Stromal cell of bone marrow (primary cell): ENCODE results near the gene SLC7A9.
"Not testable (repeated sequence)": the region's sequence is repeated elsewhere in the genome, so short reads cannot be mapped to it uniquely, and the experiment has no call there.

Source experiments
- DNase-seq: peaks from one replicate; pipeline ENCODE4 v3.0.0-alpha.2; 2012; ENCODE audit warnings: low read depth

SLC7A9 gene

DNA sequence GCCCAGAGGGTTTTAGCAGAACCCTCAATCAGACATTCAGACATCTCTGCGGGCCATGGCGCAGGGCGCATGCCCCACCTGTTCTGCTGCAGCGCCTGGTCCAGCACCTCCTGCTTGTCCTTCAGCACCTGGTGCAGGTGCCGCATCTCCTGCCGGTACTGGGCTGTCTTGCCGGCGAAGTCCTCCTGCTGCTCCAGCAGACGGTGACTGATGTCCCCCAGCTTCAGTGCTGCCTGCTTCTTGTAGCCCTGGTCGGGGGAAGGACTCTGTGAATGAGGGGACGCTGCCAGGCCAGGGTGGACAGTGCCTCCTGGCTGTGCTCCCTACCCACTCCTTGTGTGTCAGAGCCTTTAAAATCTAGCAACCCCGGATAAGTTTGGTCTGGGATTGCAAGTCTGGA is 12.2 kb upstream of the SLC7A9 start:
- no peak for DNase-seq

DNA sequence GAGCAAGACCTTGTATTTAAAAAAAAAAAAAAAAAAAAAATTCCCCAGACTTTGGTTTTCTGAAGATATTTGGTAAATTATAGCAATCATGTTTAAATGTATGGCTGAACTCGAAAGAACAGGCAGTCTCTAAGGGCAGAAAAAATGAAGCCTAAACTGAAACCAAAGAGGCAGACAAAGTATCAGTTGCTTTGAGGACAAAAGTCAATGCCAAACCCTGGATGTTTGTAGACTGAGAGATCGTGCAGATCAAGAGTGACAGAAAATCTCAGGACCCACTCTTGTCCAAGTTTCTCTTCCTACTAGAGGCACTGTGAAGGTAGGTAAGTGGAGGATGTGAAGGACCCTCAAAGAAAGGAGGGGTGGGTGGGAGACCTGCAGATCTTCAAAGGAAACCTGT is 11.1 kb upstream of the SLC7A9 start:
- DNase-seq = no peak

DNA sequence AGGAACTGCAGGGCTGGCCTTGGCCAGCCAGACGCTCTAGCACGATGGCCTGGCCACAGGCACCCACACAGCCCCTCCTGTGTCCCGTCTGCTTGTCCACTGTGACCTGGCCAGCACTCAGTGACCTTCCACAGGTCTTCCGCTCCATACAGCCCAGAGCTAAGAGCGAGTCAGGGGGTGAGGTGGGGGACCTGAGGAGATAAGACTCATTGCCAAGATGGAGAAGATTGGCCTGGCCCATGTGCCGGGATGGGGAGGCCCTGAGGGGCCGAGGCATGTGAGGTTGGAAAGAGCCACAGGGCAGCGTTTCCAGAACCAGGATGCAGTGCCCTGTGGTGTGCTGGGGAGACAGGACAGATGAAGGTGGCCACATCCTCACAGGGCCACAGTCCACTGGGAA is 10.2 kb upstream of the SLC7A9 start:
- DNase-seq = no peak

DNA sequence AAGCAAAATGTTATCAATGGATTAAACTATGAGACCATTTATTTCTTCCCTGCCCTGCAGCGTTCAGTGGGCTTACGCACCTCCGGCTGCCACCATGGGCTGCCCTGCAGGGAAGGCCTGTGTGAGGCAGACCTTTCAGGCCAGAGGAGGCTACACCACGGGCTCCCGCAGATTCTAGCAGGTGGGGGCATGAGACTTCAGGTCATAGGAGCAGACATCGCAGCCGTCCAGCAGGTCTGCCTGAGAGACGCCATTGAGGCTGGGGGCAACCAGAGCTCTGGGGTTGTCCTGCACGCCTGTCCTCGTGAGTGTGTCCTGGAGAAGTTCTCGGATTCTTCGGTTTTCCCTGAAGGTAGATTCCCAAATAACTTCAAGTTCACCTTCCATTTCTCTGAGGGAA is 9.4 kb upstream of the SLC7A9 start:
- no peak for DNase-seq

DNA sequence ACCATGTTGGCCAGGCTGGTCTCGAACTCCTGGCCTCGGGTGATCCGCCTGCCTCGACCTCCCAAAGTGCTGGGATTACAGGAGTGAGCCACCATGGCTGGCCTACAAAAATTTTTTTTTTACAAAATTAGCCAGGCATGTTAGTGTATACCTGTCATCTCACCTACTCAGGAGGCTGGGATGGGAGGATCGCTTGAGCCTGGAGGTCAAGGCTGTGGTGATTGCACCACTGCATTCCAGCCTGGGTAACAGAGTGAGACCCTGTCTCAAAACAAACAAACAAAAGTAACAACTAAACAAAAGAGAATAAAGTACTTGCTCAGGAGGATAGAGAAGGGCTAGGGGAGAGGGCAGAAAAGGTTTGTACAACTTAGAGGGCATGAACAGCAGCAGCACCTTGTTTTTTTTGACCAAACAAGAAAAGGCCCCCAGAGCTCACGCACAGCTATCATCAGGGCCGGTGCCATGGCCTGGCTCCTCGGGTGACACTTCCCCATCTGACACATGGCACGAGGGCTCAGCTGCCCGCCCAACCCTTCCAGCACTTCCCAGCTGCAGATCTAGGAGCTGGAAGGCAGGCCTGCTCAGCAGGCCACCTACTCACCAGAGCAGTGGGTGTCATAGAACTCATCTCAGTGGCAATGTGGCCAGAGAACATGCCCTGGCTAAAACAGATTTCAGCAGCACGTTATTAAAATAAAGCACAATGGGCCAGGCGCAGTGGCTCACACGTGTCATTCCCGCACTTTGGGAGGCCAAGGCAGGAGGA is 8.6 kb upstream of the SLC7A9 start:
- no peak for DNase-seq

DNA sequence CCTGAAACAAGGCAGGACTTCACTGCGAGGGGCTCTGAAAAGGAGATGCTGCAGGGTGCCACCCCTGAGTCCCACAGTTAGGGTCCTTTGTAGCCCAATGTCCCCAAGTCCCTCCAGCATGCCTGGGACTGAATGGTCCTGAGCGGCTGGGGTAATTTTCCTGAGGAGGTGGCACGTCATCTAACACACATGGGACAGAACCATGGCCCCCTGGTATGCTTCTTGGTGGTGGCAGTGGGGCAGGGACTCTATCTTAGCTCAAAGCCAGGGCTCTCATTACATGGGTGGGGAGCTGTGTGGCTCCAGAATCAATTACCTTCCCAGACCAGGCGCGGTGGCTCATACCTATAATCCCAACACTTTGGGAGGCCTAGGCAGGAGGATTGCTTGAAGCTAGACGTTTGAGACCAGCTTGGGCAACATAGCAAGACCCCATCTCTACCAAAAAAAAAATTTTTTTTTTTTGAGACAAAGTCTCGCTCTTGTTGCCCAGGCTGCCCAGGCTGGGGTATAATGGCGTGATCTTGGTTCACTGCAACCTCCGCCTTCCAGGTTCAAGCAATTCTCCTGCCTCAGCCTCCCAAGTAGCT is 7.9 kb upstream of the SLC7A9 start:
- DNase-seq = no peak

DNA sequence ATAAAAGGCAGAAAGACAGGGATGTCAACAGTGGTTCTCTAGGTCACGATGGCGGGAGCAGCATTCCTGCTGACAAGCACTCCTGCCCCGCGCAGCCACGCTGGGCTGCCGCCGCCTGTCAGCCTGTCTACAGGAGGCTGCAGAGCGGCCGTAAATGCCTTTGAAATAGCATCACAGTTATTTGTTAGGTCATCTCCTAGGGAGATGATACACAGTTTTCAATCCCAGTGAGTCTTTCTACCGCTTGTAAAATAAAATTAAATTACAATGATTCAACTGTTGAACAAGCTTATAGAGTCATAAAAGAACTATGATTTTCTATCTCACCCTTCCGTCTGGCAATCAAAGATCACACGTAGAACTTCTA is 7.3 kb upstream of the SLC7A9 start:
- peak; percentile 6 for DNase-seq

DNA sequence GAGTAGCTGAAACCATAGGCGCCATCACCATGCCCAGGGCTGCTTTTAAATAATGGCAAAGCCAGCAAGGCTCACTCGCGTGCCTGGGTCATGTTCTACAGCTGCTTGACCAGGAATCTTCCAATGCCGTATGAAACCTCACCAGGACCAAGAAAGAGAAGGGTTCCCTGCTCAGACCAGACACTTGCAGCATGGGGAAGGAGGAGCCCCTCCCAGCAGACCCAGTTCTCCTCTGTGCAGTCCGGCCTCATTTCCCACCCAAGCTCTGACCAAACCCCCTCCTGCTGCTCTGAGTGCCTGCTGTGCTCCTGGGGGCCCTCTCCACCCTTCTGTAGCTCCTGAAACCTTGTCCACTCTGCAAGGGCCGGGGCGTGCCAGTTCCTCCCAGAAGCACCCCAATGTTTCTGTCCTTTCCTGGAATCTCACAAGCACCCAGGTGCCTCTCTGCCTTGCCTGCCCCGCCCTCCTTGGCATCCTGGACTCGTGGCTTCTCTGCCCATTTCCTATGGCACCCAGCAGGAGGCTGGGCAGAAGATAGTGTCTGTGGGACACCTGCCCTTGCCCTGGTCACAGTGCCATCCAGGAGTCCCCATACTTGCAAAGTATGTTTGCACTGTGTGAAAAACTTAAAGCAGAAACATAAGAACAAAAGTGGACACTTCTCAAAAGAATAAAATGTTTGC is 6.8 kb upstream of the SLC7A9 start:
- no peak for DNase-seq

DNA sequence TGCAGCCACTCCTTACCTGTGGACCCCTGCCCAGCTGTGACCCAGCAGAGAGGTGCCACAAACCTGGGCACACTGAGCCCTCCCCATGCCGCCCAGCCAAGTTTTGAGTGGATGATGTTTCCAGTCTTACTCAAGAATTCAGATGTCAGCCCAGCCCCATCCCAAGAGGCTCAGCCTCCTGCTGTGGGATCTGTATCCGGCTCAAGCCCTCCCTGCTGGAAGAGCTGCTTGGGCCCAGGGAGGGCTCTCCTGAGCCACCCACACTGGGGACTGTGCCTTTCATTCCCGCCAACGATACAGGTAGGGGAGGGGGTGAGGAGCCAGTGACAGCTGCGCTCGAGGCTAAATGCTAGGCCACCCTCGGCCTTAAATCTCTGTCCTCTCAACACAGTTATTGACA is 5.9 kb upstream of the SLC7A9 start:
- DNase-seq = no peak

DNA sequence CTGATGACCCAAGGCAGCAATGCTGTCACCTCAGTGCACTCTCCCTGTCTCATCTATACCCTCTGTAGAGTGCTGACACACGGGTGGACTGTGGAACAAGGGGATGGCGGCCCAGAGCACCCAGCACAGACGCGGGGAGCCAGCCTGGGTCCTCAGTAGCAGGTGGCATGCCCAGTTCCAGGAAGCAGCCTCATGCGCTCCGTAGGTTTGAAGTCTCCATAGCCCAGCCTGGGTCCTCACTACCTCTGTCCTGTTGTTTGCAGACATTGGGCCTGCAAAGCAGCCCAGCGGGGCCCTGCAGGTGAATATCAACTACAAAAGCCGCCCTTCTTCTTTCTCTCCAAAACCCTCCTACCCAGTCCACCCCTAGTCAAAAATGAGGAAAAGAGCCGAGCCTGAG is 5.0 kb upstream of the SLC7A9 start:
- DNase-seq = no peak

DNA sequence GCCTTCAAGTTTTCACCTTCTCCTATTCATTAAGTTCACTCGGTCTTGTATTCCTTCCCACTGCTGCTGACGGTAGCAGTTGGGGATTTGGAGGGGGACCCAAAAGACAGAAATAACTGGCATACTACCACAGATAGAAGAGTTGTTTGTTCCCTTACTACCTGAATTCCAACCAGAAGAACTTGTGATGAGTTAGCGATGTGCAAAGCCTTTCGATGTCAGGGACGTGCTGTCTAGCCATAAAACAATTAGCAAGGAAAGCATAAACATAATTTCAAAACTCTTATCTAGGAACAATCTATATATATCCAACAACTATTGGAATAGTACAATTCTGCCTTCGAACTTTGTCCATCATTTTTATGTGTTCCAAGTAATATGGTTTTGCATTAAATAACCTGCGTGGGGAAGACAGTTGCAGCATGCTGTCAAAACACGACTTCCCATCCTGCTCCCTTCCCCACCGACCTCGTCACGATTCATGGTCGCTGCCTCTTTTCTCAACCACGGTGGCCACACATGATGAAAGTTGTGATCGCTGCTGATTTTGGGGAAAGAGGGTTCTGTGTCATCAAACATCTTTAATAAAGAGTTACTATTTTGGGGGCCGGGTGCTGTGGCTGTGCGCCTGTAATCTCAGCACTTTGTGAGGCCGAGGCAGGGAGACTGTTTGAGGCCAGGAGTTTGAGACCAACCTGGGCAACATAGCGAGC is 3.8 kb upstream of the SLC7A9 start:
- no peak for DNase-seq

DNA sequence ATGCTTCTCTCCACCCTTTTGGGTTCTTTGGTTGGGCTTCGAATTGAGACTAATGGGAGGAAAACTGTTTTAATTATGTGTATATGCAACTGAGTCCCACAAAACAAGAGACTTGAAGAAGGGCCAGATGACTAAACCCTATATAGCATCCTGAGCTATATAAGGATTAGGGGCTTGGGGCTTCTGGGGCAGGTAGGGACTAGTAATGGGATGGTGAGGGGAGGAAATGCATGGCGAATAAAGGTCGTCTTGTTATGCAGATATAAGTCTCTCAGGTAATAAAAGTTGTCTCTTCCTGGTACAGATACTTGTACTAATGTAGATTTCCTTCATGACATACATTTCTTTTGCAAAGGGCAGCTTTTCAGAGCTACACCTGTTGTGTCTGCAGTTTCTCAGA is 2.8 kb upstream of the SLC7A9 start:
- no peak for DNase-seq

DNA sequence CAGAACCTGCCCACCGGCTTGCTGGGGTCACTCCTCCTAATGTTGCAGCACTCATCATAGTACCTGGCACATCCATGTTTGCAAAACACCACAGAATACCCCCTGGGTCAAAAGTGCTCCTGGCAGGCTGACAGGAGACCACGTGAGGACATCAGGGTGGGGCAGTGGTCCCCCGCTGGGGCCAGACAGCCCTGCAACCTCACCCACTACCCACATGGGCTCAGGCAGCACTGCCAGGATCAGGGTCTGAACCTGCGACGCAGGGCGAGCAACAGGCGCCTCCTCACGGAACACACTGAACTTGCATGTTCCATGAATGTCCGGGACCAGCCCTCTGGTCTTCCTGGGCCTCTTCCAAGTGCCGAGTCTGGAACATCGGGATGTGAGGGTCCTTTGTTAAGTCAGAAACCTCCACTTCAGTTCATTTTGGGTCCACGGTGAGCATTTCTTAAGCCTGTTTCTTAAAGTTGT is 1.4 kb upstream of the SLC7A9 start:
- DNase-seq = no peak

DNA sequence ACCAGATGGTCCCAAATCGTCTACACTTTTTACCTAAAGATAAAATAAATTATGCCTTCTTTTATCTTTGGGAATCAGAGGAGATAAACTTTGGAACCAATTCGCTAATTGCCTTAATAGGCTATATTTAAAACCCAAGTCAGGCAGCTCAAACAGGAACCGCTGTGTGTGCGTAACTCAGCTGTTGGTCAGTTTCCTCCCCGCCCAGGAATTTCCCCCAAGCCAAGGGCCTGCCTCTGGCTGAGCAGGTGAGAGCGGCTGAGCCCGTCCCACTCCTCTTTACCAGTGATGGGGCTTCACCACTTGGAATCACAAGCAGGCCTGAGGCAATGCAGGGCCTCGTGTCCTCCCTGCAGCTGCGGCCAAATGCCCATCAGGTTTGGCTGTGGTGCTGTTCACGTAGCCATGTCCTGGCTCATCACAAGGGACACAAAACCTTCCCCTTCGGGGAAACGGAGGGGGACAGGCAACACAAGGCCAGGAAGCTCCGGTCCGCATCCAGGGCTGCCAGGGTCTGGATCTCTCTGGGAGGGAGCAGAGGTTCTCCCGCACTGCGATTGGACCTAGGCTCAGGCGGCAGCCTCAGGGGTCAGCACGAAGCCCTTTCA is 503 bp upstream of the SLC7A9 start:
- DNase-seq = no peak

DNA sequence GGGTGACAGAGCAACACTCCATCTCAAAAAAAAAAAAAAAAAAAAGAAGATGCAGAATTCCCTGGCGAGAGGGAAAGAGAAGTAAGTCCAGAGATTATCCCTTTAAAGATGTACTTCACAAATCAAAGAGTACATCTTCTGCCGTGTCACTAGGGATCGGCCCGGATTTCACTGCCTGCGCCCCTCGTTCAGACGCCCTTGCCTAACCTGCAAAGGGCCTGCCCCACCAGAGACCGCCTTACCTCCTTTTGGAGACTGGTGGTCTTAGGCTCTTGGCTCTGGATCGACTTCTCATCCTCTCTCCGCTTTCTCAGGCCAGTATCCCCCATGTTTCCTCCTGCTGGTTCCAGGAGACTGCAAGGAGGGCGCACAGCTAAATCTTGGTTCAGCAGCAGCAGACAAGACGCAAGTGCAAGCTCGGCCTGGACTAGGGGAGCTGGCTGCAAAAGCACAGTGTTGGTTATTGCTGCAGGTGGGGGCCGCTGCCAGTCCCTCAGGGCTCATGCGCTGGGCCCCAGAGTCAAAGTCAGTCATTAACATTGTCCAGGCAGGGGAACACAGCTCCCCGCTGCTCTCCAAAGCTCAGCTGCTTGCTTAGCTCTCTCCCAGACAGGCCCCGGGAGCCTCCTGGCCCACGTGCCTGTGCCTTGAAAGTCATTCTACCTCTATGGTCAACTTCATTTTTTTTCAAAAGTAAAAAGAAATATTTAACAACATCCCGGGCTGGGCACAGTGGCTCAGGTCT is 1.2 kb downstream of the SLC7A9 start:
- DNase-seq = no peak

DNA sequence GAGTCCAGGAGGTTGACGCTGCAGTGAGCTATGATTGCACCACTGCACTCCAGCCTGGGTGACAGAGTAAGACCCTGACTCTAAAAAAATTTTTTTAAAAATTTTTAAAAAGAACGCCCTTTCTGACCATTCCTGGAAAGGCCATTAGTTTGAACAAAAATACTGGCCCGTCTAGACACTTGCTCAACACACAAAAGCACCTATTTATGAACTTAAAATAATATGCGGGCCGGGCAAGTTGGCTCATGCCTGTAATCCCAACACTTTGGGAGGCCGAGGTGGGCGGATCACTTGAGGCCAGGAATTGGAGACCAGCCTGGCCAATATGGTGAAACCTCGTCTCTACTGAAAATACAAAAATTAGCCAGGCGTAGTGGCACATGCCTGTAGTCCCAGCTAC is 2.1 kb downstream of the SLC7A9 start:
- not testable (repeated sequence) for DNase-seq

DNA sequence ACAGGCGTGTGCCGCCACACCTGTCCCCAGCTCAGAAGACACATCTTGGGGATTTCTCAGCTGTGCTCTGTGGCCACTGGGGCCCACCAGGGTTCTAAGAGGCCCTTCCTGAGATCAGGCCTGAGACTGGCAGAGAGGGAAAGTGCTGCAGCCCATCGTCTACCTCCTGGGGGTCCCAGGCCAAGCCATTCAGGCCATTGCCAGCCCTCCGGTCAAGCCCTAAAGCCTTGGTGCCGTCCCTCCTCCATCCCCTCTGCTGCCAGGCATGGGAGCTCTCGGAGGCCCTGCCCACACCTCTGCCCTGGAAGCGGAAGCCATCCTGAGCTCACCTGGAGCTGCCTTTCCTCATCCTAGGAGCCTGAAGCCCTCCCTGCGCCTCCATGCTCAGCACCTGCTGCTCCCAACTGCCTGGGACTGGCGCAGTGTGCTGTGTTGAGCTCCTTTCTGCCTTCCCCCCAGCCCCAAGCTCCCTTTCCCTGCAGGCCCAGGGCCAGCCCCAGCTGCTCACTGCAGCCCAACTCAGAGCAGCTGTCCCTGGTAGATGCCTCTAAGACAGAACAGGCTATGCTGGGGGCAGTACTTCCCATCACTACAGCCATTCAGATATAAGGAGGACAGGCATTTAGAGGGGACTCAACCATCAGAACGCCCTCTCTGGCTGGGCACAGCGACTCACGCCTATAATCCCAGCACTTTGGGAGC is 2.9 kb downstream of the SLC7A9 start:
- DNase-seq = no peak

DNA sequence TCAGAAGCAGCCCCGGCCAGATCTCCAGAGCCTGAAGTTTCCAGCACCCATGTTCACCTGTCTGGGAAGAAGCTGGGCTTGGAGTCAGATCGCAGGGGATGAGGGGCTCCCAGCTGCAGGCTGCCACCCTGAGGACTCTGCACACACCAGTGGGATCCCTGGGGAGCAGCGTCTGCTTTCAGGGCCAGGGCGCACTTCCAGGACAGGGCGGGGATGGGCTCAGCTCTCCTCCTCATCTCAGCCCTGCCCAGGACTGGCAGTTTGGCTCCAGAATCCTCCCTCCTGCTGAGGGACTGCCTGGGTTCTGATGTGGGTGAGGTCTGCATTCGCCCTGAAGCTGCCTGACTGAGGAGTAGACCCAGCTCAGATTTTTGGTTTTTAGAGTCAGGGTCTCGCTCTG is 3.5 kb downstream of the SLC7A9 start:
- DNase-seq = no peak

DNA sequence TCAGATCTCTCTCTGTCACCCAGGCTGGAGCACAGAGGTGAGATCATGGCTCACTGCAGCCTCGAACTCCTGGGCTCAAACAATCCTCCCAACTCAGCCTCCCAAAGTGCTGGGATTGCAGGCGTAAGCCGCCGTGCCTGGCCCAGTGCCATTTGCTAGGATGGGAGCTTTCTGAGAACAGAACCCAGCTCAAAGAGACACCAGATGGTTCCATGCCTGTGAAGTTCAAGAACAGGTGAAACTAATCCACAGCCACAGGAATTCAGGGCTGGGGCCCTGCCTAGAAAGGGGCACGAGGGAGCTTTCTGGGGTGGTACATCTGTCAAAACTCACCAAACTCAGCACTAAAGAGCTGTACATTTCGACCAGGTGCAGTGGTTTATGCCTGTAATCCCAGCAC is 4.2 kb downstream of the SLC7A9 start:
- DNase-seq = no peak

DNA sequence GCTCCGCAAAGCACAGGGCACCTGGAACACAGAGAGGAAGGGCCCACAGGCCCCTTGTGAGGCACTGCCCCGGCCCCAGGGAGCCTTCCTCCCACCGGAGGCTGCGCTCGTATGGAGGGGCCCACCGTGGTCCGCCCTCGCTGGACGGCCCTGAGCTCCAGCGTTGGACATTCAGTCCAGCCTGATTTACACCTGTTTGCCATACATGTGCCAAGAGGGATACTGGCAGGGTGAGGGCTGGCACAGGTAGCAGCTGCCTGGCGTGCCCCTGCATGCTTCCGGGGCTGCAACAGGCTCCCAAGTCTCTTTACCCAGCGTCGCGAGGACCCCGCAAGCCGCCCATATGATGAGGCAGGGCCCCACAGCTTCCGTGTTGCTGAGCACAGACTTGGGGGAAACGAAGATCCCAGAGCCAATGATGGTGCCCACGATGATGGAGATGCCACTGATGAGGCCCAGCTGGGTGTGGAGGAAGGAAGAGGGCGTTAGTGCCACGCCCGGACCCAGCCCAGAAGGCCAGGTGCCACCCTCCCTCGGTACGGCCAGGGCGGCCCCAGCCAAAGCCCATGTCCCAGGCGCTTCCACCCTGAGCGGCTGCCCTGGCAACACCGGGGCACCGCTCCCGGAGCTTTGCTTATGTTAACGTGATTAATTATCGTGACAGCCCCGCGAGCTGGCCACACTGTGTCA is 5.1 kb downstream of the SLC7A9 start:
- no peak for DNase-seq
